ENCODE measurements around the gene NHEJ1.
A peak's percentile ranks its signal among the peaks of the same experiment; 100 is the strongest.

NHEJ1 gene

DNA sequence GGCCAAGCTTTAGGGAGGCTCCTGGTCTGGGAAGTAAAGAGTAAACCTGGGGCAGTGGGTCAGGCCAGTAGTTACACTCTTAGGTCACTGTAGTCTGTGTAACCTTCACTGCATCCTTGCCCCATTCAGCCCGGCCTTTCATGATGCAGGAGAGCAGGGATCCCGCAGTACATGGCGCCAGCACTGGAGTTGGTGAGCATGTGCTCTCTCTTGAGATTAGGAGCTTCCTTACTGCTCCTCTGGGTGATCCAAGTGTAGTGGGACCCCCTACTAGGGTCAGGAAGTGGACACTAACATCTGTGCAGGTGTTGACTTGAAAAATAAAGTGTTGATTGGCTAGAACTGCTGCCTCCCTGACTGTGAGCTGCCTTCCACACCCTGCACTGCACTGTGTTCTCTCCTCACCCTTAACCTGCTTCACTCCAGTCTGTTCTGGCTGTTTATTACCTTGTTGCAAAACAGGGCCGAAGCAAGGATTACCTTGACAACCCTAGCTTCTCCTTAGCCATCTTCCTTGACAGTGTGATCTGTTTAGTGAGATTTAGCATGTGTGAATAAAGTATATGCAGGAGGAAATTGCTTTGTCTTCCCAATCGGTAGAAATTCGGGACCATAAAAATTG lies 22.6 kb upstream of the NHEJ1 start:
- FAIRE-seq (no peak), DNase-seq (ENCODE audit: low spot score) (no peak)

DNA sequence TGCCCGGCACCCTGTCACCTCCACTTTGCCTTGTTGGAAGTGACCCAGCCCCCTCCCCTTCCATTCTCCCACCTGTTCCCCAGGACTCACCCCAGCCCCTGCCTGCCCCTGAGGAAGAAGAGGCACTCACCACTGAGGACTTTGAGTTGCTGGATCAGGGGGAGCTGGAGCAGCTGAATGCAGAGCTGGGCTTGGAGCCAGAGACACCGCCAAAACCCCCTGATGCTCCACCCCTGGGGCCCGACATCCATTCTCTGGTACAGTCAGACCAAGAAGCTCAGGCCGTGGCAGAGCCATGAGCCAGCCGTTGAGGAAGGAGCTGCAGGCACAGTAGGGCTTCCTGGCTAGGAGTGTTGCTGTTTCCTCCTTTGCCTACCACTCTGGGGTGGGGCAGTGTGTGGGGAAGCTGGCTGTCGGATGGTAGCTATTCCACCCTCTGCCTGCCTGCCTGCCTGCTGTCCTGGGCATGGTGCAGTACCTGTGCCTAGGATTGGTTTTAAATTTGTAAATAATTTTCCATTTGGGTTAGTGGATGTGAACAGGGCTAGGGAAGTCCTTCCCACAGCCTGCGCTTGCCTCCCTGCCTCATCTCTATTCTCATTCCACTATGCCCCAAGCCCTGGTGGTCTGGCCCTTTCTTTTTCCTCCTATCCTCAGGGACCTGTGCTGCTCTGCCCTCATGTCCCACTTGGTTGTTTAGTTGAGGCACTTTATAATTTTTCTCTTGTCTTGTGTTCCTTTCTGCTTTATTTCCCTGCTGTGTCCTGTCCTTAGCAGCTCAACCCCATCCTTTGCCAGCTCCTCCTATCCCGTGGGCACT lies 21.9 kb upstream of the NHEJ1 start:
- FAIRE-seq, result no peak
- no peak for DNase-seq (ENCODE audit: low spot score)

DNA sequence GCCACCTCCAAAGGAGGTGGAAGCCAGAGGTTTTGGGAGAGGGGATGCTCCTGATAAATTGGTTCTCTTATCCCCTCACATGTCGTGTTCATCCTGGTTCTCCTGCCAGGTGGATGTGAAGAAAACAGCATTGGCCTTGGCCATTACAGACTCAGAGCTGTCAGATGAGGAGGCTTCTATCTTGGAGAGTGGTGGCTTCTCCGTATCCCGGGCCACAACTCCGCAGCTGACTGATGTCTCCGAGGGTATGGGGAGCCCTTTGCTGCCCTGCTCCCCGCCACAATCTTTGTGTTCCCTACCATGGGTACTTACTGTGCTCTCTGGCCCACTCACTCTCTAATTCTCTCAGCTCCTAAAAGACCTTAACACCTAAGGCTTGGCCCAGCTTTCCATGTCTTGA lies 20.9 kb upstream of the NHEJ1 start:
- no peak for FAIRE-seq
- DNase-seq (ENCODE audit: low spot score), result no peak

DNA sequence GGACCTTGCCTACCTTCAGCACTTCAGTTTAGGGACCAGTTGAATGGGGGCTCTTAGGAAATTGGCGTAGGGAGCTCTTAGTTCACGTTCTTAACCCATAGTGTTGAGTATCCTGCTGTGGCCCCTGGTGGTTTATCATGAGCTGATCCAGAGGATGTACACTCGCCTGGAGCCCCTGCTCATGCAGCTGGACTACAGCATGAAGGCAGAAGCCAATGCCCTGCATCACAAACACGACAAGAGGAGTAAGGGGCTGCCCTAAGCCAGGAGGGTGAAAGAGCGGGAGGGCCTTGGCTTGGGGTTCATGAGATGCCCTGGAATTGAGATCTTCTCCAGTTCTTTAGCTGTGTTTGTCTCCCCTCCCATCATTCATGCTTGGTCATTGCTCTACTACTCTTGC lies 20.3 kb upstream of the NHEJ1 start:
- DNase-seq (ENCODE audit: low spot score) (no peak), FAIRE-seq (no peak)

DNA sequence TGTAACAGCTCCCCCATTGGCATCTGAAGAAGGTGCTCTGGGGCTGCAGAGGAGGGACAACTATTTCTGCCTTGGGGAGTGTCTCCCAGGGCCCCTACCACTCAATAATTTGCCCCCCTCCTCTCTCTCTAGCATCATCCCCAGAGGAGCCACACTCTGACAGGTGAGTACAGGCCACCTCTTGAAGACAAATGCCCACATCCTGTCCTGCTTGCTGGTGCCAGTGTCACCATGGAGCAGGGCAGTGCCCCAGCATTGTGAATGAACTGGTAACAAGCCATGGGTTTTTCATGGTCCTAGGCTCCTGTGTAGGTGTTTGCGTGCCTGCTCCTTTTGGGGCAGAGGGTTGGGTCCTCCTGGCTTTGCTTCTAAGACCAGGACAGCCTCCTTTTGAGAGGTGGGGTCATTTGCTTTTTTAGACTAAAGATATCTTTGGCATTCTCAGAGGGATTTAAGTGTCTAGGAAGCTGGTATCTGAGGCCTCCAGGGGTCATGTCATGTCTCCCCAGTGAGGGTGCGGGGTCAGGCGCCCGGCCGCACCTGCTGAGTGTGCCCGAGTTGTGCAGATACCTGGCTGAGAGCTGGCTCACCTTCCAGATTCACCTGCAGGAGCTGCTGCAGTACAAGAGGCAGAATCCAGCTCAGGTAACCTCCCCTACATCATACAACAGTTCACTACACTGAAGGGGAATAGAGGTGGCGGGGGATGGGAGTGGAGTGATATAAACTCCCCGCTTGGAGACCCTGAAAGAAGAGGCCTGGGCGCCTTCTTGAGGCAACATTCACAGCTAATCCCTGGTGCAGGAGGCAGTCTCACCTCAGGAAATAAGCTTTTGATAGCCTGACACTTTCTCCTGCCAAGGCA lies 19.2 kb upstream of the NHEJ1 start:
- DNase-seq (ENCODE audit: low spot score), result no peak
- no peak for FAIRE-seq

DNA sequence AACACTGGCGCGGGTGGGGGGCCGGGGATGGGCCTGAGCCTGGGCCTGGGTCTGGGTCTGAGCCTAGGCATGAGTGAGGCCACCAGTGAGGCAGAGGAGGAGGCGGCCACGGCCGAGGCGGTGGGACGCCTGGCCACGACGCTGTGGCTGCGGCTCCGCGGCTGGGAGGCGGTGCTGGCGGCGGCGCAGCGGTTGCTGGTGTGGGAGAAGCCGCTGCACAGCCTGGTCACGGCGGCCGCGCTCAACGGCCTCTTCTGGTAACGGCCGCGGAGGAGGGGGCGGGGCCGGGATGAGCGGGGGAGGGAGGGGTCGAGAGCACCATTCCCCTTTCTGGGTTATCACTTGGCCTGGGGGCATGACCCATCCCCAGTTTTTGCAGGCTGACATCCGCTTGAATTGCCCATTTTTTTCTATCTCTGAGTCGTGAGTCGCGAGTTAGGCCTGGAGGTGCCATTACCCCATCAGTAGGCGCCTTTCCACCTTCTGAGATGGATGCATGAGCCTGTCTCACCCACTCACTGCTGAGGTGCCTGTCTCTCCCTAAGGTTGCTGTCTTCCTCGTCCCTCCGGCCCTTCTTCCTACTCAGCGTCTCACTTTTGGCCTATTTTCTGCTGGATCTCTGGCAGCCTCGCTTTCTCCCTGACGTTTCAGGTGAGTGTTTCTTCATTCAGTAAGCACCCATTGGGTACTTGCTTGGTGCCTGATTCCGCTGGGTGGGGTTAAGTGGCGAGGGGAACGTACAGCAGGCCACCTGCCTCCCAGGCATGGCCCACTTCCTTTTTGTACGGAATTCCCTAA lies 18.0 kb upstream of the NHEJ1 start:
- peak; percentile 40 for DNase-seq (ENCODE audit: low spot score)
- FAIRE-seq, result no peak

DNA sequence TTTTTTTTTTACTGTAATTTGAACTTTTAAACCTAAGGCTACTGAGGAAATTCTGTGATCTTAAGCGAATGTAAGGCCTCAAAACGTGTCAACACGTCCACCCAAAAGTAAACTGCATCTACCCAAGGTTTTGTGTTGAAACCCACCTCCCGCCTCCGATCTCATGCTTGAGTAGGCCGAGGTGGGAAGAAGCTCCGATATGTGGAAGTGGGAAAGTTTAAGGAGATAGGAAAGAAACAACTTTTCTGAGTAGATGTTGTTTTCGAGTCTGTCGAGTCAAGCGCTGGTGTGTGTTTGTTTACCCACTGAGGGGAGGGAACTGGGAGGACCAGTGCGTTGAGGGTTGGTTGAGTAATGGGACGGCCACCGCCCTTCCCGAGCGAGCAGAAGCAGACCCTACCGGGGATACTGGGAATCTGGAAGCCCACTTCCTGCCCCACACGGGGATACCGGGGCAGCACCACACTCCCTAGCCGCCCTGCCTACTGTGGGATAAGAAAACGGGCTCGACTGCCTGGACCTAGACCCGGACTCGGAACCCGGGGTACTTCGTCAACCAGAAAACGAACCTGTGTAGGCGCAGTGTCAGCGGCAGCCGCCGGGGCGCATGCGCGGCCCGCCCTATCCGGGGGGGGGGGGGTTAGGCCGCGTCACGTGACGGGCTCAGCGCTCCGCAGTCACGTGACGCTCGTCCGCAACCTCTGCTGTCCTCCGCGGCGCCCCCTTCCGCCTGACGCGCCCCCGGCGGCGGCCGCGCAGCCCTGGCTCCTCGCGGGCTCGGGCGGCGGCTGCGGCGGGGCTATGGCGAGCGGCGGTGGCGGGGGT lies 17.1 kb upstream of the NHEJ1 start, which contains the start of gene RETREG2:
TSS of gene RETREG2 (plus strand) at position 724 of the 825 bp plus-strand sequence. CDS start at position 802, 78 bp downstream.
- DNase-seq (ENCODE audit: low spot score) (peak; percentile 98), FAIRE-seq (peak; percentile 73)

DNA sequence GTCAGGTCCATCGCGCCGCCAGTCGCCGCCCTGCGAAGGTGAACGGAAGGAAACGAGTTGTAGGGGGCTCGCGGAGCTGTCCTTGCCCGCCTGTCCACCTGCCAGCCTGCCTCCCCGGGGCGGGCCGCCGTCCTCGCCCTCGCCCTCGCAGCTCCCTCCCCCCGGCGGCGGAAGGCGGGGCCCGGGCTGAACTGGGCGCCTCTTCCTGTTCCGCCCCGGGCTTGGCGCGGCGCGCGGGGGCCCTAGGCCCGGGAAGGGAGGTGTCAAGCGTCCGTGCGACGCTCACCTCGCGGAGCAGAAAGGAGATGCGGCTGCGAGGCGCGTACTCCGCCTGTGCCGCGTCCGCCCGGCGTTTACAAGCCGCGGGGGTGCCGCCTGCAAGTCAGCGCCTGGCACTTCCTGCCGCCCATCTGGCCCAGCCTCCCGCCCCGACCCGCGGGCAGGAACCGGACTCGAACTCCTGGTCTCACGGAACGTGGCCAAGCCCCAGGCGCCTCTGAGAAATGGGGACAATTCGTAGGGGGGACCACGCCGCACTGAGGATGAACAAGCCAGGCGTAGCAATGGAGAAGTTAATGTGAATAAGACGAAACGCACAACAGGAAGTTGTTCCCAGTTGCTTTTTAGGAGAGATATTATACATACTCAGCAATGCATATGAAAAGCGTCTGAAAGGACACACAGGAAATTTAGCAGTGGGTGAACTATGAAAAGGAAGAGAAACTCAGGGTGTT lies 16.4 kb upstream of the NHEJ1 start, which contains the start of gene CNPPD1:
TSS of gene CNPPD1 (minus strand) at position 108 of the 734 bp plus-strand sequence. CDS start at position 11, 97 bp downstream.
- FAIRE-seq (no peak), DNase-seq (ENCODE audit: low spot score) (peak; percentile 91)

DNA sequence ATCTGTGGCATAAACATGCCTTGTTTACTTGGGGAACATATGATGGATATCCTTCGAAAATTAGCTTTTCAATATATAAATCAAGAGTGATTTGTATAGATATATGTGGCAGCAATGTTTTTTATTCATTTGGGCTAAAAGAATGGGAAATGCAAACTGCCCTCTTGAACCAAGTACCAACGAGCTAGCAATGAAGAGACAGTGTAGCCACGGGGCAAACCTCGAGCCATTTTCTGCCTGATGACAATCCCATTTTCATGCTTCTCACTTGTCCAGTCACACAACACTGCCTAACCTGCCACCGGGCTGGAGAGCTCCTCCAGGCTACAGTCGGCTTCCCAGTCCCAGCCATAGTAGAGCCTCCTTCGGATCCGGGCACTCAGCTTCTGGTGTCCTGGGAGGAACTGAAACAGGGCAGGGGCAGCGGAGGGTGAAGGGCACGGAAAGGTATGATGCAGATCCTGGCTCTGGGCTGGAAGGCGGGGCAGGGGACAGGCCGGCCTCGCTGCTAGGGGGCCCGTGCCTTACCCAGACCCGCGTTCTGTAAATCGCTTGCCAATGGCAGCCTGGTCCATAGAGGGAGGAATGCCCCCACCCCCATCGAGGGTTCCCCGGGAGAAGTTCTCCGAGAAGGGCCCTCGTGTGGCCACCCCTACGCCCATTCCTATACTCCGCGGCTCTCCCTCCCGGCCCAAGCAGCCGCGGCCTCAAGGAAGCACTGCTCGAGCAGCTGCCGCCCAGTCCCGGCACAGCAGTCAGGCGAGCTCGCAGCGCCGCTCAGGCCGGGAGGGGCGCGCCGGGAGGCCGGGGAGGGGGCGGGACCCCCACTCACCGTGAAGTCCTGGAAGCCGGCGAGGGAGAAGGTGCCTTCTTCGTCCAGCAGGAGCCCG lies 15.6 kb upstream of the NHEJ1 start:
- DNase-seq (ENCODE audit: low spot score) (peak; percentile 46), FAIRE-seq (no peak)

DNA sequence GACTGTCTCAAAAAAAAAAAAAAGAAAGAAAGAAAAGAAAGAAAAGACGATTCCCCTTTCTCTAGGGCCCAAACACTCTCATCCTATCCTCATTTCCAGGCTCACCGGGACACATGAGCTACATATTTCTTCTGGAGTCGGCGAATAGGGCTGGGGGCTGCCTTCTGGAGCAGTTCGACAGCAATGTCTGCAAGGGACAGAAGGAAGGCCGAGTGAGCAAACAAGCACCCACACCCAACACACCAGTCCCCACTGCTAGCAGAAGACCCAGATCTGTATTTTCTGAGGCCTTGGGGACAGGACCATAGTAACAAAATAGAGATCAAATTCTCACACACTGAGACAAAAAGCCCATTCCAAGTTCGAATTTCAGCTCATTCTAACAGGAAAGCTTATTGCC lies 14.9 kb upstream of the NHEJ1 start:
- DNase-seq (ENCODE audit: low spot score), result no peak
- FAIRE-seq, result no peak

DNA sequence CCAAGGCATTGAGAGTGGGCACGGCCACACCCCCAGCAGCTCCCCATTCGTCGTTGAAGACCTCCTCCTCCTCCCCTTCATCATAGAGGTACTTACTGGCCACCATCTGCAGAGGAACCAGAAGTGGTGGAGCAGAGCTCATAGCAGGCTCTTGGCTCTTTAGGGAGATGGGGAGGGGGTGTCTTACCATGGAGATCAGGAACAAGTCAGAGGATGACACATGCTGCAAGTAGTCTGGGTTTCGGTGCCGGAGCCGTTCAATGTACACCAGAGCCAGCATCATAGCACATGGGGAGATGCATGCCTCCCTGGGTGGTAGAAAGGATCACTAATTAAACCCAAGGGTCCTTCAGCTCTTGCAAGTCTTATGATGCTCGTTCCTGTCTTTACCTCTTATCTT lies 14.2 kb upstream of the NHEJ1 start:
- DNase-seq (ENCODE audit: low spot score), result no peak

DNA sequence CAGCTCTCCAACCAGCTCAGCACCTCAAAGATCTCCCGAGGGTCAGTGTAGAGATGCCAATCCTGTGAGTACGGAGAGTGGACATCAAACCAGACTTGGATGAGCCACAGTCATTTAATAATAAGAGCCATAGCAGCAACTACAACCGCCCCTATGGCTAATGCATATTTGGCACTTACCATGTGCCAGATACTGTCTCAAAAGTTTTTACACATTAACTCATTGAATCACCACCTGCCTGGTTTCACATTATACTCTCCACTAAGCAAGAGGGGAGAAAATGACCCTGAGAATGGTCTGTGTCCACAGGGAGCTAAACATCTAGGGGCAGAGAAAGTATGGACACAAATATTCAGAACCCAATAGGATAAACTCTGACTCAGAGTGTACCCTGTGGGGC lies 13.5 kb upstream of the NHEJ1 start:
- FAIRE-seq (no peak), DNase-seq (ENCODE audit: low spot score) (no peak)

More for the DNA sequence above, 14.2 kb upstream of the NHEJ1 start:
- no peak for FAIRE-seq

DNA sequence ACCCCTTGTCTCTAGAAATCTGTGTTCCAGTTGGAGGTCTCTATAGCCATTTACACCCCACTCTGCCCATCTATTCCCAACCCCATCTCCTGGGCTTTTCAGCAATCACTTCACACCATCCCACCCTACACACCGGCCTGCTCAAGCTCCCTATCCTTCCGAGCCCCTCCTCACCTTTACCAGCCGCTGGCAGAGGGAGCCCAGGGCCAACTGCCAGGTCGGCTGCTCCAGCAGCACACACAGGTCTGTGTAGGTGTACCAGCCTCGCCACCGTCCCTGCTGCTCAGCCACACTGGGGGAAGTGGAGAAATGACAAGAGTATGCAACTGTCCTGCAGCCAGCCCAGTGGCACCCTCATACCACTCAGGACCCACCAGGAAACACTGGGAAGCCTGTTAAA lies 12.6 kb upstream of the NHEJ1 start:
- DNase-seq (ENCODE audit: low spot score), result no peak
- FAIRE-seq, result no peak

DNA sequence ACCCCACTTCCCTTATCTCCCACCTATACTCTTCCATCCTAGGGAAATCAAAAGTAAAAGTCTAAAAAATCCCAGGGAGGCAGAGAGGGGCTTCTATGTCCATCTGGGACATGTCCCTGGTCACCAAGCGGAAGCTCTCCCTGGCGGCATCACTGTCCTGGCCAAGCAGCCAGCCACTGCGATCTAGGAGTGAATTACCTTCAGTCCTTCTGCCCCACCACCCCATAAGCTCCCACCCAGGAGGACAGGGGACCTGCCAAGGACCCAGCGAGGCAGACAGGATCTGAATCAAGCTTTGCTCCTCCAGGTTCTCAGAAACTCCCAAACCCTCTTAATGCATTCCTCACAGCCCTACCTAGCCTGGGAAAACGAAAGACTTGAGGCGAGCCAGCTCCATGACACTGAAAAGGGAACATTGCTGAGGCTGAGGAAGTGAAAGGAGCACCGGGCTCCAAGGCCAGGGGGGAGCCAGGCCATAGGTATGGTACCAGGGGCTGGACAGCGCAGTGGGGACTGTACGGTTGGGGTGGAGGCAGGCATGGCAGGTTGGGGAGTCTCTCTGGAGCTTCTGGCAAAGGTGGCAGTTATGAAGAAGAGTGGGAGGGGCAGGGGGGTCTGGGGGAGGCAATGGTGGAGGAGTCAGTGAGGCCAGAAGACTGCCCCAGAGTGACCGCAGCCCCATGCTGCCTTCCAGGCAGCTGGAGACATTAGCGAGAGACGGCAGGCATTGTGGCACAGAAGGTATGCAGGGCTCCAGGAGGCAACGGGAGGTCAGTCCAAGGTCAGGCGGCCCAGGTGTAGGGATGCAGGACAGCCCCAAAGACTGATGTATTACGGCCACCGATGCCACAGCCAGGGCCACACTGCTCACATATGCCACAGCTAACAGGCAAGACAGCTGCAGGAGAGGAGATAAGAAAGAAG lies 11.9 kb upstream of the NHEJ1 start:
- no peak for FAIRE-seq
- DNase-seq (ENCODE audit: low spot score), result no peak

DNA sequence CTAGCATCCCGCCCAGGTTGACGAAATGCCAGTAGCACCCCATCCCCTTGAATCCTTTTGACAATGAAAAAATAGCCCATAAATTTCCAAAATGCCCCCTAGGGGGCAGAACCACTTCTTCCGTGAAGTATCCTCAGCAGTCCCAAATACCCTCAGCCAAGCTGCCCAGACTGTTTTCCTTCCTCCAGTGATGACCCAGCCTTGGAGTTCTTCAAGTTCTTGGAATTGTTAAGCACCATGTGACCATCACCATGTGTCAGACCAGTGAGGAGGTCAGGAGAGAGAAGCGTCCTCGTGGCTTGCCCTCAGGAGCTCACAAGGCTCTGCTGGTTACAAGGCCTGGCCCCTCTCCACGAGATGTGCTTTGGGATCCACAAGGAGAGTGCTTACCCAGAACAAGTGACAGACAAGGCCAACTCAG lies 10.6 kb upstream of the NHEJ1 start:
- FAIRE-seq (no peak), DNase-seq (ENCODE audit: low spot score) (peak; percentile 39)

DNA sequence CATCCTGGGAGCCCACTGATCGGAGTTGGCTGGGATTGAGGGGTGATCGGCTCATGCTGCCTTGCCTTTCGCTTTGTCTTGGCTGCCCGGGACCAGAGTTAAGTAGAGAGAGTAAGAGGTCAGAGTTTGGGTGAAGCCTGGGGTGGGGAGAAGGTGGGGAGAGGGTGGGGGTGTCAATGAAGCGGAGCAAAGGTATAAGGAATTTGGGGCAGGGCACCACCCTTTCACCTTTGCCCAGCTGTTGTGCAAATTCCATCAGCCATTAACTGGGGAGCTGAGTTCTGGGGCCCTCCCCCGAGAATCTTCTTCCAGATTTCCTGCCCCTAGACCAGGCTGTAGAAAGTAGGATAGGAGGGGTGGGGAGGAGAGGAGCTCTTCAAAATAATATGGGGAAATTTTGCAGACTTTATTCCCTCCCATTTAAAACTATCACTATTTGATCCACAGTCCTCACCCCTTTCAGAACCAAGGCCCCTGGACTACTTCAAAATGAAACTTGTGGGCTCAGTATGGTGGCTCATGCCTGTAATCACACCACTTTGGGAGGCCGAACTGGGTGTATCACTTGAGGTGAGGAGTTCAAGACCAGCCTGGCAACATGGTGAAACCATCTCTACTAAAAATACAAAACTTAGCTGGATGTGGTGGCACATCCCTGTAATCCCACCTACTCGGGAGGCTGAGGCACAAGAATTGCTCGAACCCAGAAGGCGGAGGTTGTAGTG lies 9.5 kb upstream of the NHEJ1 start, which contains the start of gene SLC23A3:
TSS of gene SLC23A3 (minus strand) at position 100 of the 725 bp plus-strand sequence. CDS start at position 55, 45 bp downstream.
- no peak for FAIRE-seq
- DNase-seq (ENCODE audit: low spot score), result no peak

Data from urothelium cell line (cell line).